GM12878 (cell line): Measurements from ENCODE around the gene TOM1L1. TPM values are rescaled to one million over a fixed set of nuclear protein-coding genes. Genes with fewer than 3 reads are reported as not detected.

ENCODE experiments used
- ATAC-seq: fragments of 200-7000 bp; cut with Tn5 transposase; 3 replicates; pipeline ENCODE4 v1.9.1; 2020; ENCODE audit warnings: mild to moderate bottlenecking, moderate library complexity
- BruUV-seq: library from RNA; stranded (reverse); fragments of 400-500 nt; replicated peaks from 2 replicates; lab custom pipeline; 2021; lab: Mats Ljungman, UMichigan
- CTCF ChIA-PET: fragments of 300-600 bp; sonication (Branson Sonifier 250); formaldehyde crosslinking; extraction: SDS; loops from one replicate; lab custom pipeline; 2021; ENCODE audit warnings: inconsistent platforms; lab: Yijun Ruan, JAX
- POLR2A ChIA-PET: fragments of 350-600 bp; formaldehyde crosslinking; extraction: SDS; loops from one replicate; lab custom pipeline; 2021; ENCODE audit warnings: inconsistent platforms; lab: Charles Lee
- RAD21 ChIA-PET: fragments of 300-600 bp; sonication (Branson Sonifier 250); formaldehyde crosslinking; loops from one replicate; lab custom pipeline; 2023; ENCODE audit warnings: antibody characterized with exemption; ENCODE audit not compliant: unreplicated experiment; lab: Charles Lee
- SMC1A ChIA-PET: fragments of 300-600 bp; sonication (Branson Sonifier 250); formaldehyde crosslinking; loops from one replicate; lab custom pipeline; 2023; ENCODE audit not compliant: unreplicated experiment, uncharacterized antibody; lab: Charles Lee
- DNase-seq: peaks from one replicate; pipeline ENCODE4 v3.0.0-alpha.2; 2011; ENCODE audit warnings: low read depth, low spot score
- FAIRE-seq: peaks from 3 replicates; lab custom pipeline; 2011; peaks lifted over from hg19 to GRCh38; lab: Jason Lieb, UNC
- H2AFZ ChIP-seq: 2 replicates; pipeline ENCODE4 v1.6.0; 2011; ENCODE audit warnings: low read depth, low read length, control low read depth; ENCODE audit not compliant: control insufficient read depth
- H3K27ac ChIP-seq: 2 replicates; pipeline ENCODE4 v1.5.1; 2011; ENCODE audit warnings: control low read depth; ENCODE audit not compliant: control insufficient read depth, insufficient read depth
- H3K27me3 ChIP-seq, 2 experiments: replicated peaks in 1 of 2; 2 replicates each; pipeline versions ENCODE4 v1.6.0 to v1.6.1; 2011; ENCODE audit warnings: low read length in 1 of 2; ENCODE audit not compliant: control insufficient read depth in 2 of 2, insufficient read depth in 2 of 2
- H3K36me3 ChIP-seq, 2 experiments: 2 replicates each; pipeline ENCODE4 v1.5.1; 2011; ENCODE audit warnings: low read length in 1 of 2; ENCODE audit not compliant: control insufficient read depth in 2 of 2, insufficient read depth in 2 of 2
- H3K4me1 ChIP-seq: 2 replicates; pipeline ENCODE4 v1.6.1; 2011; ENCODE audit warnings: mild to moderate bottlenecking, low read length, moderate library complexity, mixed read lengths; ENCODE audit not compliant: control insufficient read depth, insufficient read depth
- H3K4me2 ChIP-seq: 2 replicates; pipeline ENCODE4 v1.6.0; 2011; ENCODE audit warnings: control low read depth; ENCODE audit not compliant: control insufficient read depth, insufficient read depth
- H3K4me3 ChIP-seq: fragments of 200-600 bp; sonication (generic); 2 replicates; pipeline ENCODE4 v1.5.1; 2016
- H3K79me2 ChIP-seq: 2 replicates; pipeline ENCODE4 v1.6.0; 2011; ENCODE audit warnings: low read length; ENCODE audit not compliant: control insufficient read depth, insufficient read depth
- H3K9ac ChIP-seq: 2 replicates; pipeline ENCODE4 v1.8.0; 2011; ENCODE audit warnings: low read length, control low read depth, mixed read lengths; ENCODE audit not compliant: control insufficient read depth, insufficient read depth
- H3K9me3 ChIP-seq: replicated peaks from 3 replicates; pipeline ENCODE4 v1.5.1; 2011; ENCODE audit warnings: mild to moderate bottlenecking, low read length; ENCODE audit not compliant: control insufficient read depth, insufficient read depth
- H4K20me1 ChIP-seq: 2 replicates; pipeline ENCODE4 v1.6.0; 2011; ENCODE audit not compliant: control insufficient read depth, insufficient read depth
- HSF1 ChIP-seq: fragments of 150-350 bp; IDR thresholded peaks from 2 replicates; pipeline ENCODE4 v1.6.1; 2014; ENCODE audit warnings: mild to moderate bottlenecking, low read depth, low read length
- RFX5 ChIP-seq: IDR thresholded peaks from 2 replicates; pipeline ENCODE4 v1.6.1; 2011; ENCODE audit warnings: low read depth, low read length, improper control_type of control experiment
- SMARCA5 ChIP-seq: fragments of 450-650 bp; IDR thresholded peaks from 2 replicates; pipeline ENCODE4 v1.6.1; 2017; ENCODE audit warnings: mild to moderate bottlenecking
- SPI1 ChIP-seq: IDR thresholded peaks from 2 replicates; pipeline ENCODE4 v1.6.1; 2011; ENCODE audit warnings: low read depth, mild to moderate bottlenecking, low read length, moderate library complexity, borderline replicate concordance; ENCODE audit not compliant: insufficient read depth
- WGBS: methylation state at CpG from one replicate; pipeline ENCODE4 v1.1.6; 2016; ENCODE audit warnings: low lambda C conversion rate; ENCODE audit not compliant: insufficient replicate concordance, insufficient coverage; ENCODE audit errors: missing lambda C conversion rate; 5-methylcytosine and 5-hydroxymethylcytosine counted together
- in situ Hi-C: fragments of 300-500 bp; cut with MboI; formaldehyde crosslinking; loops from 9 replicates; pipeline ENCODE4 v1.14.3; 2018; ENCODE audit warnings: mixed read lengths
- intact Hi-C: fragments of 100-400 bp; cut with micrococcal nuclease; formaldehyde crosslinking; loops from one replicate; pipeline ENCODE4 v1.14.2; 2022; ENCODE audit not compliant: unreplicated experiment
- polyA plus RNA-seq, 11 experiments: library from polyadenylated mRNA; depleted of rRNA in 4 of 11; unstranded in 6 of 11; stranded (reverse) in 5 of 11; fragments of >200 nt; fragmentation: Nextera tagmentation in 4 of 11; fragmentation: Illumina TruSeq in 1 of 11; extraction: Ambion mirVana in 4 of 11; extraction: Trizol in 1 of 11; gene quantifications; 1 replicate in 1 of 11; 2 replicates in 10 of 11; pipeline versions ENCODE4 v1.2.1 to v1.2.3, GENCODE V29; 2011 to 2016; ENCODE audit warnings: inconsistent platforms in 2 of 11, missing spikeins in 2 of 11, low read depth in 1 of 11
- total RNA-seq, 4 experiments: library from RNA; depleted of rRNA in 3 of 4; stranded (reverse); fragments of >200 nt in 3 of 4; fragmentation: Illumina TruSeq in 1 of 4; extraction: Trizol in 1 of 4; gene quantifications; 2 replicates each; pipeline versions ENCODE4 v1.2.1 to v1.2.3, GENCODE V29; 2013 to 2021

TOM1L1 gene
- total and polyA plus RNA-seq, 10 of the 15 experiments (the other 5 are each of a cell fraction or from before 2014, with no cell fraction given): 1.9 to 8.8 (median 2.5) TPM

- no peak overlapping the region for H3K4me2 ChIP-seq
- BruUV-seq: no TSS peak
- H3K9ac ChIP-seq: no peak overlapping the region
- H3K36me3 ChIP-seq: no peaks in the 10 kb centered on the region
- ChIA-PET RAD21 (no interaction called here), POLR2A (no interaction called here), SMC1A (no interaction called here), CTCF (no interaction called here)
- H3K79me2 ChIP-seq: no peaks in the 10 kb centered on the region
- ATAC-seq (no peak), FAIRE-seq (no peak), DNase-seq (no peak)
- TF ChIP-seq HSF1: no peak
- TF ChIP-seq RFX5: no peak
- intact Hi-C loops (no loop called here), in situ Hi-C loops (no loop called here)
- H3K27ac ChIP-seq: no peak overlapping the region
- H3K9me3 ChIP-seq: no peaks in the 10 kb centered on the region
- WGBS: 35% methylated on average over 1 of the region's 1 CpG
- H3K4me1 ChIP-seq: no peaks in the 10 kb centered on the region; the same call in 1 of the 2 replicates
- no peaks in the 10 kb centered on the region for H3K27me3 ChIP-seq
- no peak overlapping the region for H3K4me3 ChIP-seq
- no peak overlapping the region for H2AFZ ChIP-seq
- H4K20me1 ChIP-seq: no peaks in the 10 kb centered on the region
Observed at GRCh38 chr17:54945671-54946070, 45.0 kb downstream of the TOM1L1 start.

GRCh38 chr17:54947396-54947795, 46.7 kb downstream of the TOM1L1 start:
- Histone ChIP-seq H3K9me3 (no peaks in the 10 kb centered on the region), H4K20me1 (no peaks in the 10 kb centered on the region), H3K27ac (no peak overlapping the region), H3K36me3 (no peaks in the 10 kb centered on the region), H3K27me3 (no peaks in the 10 kb centered on the region), H3K79me2 (no peaks in the 10 kb centered on the region), H3K4me1 (no peaks in the 10 kb centered on the region; the same call in 1 of the 2 replicates), H3K4me2 (no peak overlapping the region), H3K4me3 (no peak overlapping the region), H2AFZ (no peak overlapping the region), H3K9ac (no peak overlapping the region)
- no peak for ATAC-seq
- no peak for FAIRE-seq
- no peak for DNase-seq
- intact Hi-C loops (no loop called here), in situ Hi-C loops (no loop called here)
- ChIA-PET POLR2A (no interaction called here), SMC1A (no interaction called here), CTCF (no interaction called here), RAD21 (no interaction called here)
- 91% methylated on average over 2 of the region's 2 CpGs for WGBS
- BruUV-seq: no TSS peak
- TF ChIP-seq SPI1: peak; percentile 22; the same call in 1 of the 2 replicates
- no peak for TF ChIP-seq SMARCA5
